ENCODE measurements around the gene BAIAP3.

Gene BAIAP3

GRCh38 chr16:1362807-1363206 is 29.4 kb downstream of the BAIAP3 start:
- in situ Hi-C loops (cut with MboI; ENCODE audit: low sequenced_read_pairs) = no loop called here

DNA sequence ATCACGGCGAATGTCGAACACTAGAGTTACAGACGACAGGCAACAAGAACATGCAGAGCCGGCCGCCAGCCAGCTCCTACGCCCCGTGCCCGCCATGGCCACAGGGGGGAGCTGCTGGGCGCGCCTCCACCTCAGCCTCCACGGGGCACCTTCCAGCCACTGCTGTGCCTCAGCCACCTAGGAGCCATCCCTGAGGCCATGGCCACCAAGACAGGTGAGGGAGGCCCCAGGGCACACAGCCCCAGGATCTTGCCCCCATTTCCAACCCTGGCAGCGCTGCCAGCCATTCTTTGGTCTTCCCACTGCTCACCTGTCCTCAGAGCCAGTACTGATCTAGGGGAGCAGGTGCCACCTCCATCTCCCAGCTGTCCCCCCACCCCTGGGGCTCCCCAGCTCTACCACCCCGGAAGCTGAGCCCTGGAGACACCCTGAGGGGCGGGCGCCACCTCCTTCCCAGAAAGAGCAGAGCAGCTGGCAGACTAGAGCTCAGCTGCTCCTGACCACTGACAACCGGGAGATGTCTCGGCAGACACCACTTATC is 30.1 kb downstream of the BAIAP3 start:
- in situ Hi-C loops (cut with MboI; ENCODE audit: low sequenced_read_pairs) = no loop called here

DNA sequence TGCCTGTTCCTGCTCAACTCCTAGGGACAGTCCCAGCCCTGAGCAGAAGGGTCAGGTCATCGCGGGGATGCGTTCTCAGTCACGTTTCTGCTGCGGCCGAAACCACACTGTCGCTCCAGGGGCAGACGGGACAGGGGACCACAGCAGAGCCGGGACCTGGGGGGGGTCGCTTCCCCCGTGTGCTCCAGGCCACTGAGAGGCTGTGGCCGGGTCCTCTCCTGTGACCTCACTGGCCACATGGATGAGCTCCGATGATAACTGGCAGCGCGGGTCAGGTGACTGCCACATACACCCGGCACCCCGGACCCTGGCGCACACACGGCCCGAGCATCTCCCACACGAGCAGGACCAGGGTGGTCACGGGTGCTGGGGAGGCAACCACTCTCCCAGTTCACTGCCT is 31.1 kb downstream of the BAIAP3 start:
- in situ Hi-C loops (cut with MboI; ENCODE audit: low sequenced_read_pairs) = no loop called here

DNA sequence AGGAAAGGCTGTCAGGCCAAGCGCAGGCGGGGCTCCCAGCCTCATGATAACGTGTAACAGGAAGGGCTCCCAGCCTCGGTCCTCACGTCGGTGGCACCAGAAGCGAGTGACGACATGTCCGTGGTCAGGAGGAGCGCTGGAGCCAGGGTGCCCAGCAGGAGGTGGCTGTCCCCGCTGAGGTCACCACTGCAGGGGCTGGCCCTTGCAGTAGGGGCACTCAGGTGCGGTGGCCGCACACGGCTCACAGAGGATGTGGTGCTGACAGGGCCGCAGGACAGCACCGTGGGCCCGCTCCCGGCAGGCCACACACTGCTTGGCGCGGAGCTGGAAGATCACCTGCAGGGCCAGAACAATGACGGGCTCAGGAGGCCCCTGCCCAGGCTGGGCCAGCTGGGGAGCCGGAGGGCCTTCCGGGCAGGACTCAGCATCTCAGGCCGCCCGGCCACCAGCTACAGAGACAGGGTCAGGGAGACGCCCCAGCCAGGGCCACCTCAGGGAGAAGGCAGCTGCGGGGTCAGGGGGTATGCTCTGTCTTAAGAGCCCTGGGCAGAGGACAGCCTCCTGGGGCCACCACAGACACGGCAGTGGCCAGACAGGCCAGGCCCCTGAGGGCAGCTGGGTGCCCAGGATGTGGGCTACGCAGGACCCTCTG is 32.7 kb downstream of the BAIAP3 start:
- in situ Hi-C loops (cut with MboI; ENCODE audit: low sequenced_read_pairs) = no loop called here

DNA sequence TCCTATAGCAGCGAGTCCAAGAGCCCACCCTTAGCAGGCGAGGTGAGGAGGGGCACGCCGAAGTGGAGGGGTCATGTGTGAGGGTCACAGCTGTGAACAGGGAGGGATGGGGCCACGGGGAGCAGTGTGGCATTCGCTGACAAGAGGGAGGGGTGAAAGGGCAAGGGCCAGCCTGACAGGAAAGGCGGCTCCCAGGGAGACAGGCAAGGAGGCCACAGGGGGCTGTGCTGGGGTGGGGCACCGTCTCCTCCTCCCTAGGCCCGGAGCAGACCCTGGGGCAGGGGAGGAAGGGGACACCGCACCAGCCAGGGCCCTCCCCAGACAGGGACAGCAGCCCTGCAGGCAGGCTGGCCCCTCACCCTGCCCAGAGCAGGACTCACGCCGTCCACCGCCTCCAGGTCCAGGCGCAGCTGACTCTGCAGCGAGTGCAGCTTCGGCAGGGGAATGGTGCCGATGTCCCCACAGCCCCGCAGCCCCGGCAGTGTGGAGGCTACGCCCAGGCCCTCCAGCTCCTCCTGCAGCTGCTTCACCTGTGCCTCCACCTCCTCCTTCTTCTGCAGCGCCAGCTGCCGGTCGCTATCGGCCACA is 33.4 kb downstream of the BAIAP3 start:
- in situ Hi-C loops (cut with MboI; ENCODE audit: low sequenced_read_pairs) = no loop called here

DNA sequence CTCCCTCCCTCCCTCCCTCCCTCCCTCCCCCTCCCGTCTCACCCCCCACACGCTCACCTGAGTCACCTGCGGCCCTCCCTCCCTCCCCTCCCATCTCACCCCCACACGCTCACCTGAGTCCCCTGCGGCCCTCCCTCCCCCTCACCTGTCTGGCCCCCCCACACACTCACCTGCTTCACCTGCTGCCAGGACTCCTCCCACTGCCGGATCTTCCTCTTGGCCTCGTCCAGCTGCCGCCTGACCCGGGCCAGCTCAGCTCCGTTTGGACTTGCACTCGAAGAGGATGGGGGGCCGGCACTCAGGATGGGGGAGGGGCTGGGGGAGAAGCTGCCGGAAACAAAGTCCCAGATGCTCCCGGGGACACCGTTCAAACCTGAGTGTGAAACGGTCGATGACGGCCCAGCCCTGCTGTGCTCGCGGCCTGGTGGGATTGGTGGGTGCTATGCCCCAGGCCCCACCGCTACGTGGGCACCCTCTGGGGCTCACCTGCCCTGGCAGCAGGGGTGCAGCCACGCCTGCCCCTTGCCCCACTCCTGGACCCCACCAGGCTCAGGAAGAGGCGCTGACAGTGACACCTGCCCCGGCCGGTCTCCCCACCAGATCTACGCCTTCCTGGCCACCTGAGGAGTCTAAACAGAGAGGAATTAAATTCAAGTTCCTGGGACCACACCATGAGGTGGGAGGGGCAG is 34.2 kb downstream of the BAIAP3 start:
- in situ Hi-C loops (cut with MboI; ENCODE audit: low sequenced_read_pairs) = no loop called here

DNA sequence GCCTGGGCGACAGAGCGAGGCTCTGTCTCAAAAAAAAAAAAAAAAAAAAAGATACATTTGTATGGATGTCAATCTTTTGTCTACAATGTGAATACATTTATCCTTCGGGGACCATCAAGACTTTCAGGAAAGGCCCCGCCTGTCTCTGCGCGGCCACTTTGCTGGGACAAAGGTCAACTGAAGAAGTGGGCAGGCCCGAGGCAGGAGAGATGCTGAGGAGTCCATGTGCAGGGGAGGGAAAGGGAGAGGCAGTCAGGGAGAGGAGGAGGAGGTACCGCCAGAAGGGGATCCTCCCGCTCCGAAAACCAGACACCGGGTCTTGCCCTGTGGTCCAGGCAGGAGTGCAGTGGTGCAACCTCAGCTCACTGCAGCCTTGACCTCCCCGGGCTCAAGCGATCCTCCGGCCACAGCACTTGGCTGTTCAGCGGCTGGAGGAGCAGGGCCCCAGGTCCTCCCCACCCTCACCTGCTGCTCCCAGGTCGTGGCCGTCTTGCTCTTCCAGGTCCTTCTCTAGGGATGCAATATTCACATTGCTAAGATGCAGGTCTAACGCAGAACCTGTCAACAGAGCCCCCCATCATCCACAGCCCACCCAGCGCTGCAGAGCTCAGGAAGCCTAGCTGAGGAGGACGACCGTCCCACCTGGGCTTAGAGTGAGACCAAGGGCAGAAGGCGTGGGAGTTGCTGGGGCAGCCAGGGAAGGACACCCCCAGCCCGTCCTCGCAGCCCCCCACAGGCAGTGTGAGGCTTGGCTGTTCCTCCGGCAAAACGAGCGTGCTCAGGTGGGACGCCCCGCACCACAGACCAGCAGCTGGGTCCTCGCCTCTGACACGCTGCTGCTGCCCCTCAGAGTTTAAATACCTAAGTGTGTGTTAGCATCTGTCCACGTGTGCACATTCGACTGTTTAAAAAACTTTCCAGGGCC is 37.9 kb downstream of the BAIAP3 start:
- in situ Hi-C loops (cut with MboI; ENCODE audit: low sequenced_read_pairs) = no loop called here

- in situ Hi-C loops (cut with MboI; ENCODE audit: low sequenced_read_pairs) = no loop called here
Observed at GRCh38 chr16:1372292-1372950, 39.0 kb downstream of the BAIAP3 start.

GRCh38 chr16:1374418-1375297 is 41.2 kb downstream of the BAIAP3 start:
- in situ Hi-C loops (cut with MboI; ENCODE audit: low sequenced_read_pairs) = no loop called here

DNA sequence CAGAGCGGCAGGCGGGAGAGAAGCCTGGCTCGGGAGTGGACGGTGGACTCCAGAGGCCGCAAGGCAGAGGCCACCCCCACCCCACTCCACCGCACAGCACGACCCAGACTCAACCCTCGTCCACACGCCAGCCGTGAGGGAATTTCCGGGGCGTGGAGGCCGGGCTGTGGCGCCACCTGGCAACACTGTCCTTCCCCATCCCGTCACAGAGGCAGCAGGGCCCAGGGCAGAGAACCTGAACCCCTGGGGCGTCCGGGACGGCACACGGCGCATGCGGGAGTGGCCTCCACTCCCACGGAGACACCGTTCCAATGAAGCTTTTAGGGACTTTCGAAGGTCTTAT is 41.8 kb downstream of the BAIAP3 start:
- in situ Hi-C loops (cut with MboI; ENCODE audit: low sequenced_read_pairs) = no loop called here

GRCh38 chr16:1375741-1376410 is 42.4 kb downstream of the BAIAP3 start:
- in situ Hi-C loops (cut with MboI; ENCODE audit: low sequenced_read_pairs) = no loop called here

- in situ Hi-C loops (cut with MboI; ENCODE audit: low sequenced_read_pairs) = no loop called here
Observed at GRCh38 chr16:1377406-1378010, 44.1 kb downstream of the BAIAP3 start.

DNA sequence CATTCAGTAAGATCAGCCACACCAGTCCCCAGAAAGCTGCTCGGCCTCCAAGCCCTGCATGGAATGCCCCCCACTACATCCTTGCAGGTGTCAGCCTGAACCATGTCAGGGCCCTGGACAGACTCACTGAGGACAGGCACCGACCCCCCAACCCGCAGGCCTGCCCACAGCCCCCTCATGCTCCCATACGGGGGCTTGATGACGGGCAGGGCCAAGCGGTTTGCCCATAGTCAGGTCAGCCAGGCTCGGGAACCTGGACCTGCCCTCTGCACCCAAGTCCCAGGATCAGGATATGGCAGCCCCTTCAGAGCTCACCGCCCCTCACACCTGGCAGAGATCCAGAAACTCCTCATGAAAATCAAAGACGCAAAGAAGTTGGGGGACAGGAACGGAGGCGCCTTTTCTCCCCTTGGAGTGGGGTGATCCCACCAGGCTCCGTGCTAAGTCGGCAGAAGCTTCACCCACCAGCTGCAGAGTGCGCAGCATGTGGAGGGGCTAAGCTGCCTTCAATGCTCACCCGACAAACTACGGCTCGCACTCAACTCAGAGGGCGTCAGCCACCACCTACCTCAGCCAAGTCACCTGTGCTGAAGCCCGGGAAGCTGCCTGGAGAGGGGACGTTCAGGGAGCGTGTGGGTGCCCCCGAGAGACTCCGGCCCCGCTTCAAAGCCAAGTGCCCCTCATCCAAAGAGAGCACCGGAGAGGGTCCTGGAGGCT is 44.8 kb downstream of the BAIAP3 start:
- in situ Hi-C loops (cut with MboI; ENCODE audit: low sequenced_read_pairs) = no loop called here

DNA sequence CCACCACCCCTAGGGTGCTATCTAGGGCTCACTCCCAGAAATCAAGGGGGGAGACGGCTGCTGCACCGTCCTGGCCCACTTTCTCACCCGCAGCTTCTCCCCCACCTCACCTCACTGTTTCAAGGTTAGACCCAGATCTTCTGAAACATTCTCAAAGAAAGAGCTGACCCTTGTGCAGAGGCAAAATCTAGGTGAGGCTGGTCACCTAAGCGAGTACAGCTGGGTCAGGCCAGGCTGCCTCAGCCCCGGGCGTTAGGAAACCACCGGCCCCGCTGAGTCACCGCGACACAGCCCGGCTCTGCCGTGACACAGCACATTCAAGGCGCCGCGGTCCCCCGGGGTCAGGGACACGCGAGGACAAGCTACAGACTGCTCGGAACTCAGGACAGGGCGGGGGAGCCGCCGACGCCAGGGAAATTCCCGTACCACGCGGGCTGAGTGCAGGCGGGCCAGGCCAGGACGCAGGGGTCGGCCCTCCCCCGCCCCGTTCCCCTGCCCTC is 45.4 kb downstream of the BAIAP3 start:
- in situ Hi-C loops (cut with MboI; ENCODE audit: low sequenced_read_pairs) = no loop called here

DNA sequence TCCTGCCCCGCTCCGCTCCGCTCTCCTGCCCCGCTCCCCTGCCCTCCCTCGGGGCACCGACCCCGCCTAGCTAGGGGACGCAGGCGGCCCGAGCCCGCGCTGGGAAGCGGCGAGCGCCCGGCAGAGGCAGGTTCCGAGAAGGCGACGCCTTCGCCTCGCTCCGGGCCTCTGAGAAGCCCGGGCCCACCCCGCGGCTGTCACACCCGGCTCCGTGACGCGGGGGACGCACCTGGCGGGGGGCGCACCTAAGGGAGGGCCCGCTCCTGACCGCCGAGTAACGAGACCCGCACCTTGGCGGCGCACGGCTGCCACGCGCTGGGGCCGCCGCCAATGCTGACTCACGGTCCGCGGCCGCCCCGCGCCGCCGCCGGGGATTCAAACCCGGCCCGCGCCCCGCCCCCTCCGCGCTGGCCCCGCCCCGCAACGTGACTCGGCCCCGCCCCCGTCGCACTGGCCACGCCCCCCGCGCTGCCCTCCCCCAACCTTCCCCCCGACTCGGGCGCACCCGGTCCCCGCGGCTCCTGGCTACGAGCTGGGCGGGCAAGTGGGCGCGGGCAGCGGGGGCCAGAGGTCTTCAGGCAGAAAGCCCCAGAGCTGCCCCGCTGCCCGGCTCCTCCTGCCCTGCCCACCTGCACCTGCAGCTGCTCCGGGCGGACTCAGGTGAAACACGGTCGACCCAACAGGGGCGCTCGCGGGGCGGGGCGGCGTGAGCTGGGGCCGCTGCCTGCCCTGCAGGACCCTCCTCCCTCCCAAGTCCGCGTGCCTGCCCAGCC is 46.0 kb downstream of the BAIAP3 start:
- in situ Hi-C loops (cut with MboI; ENCODE audit: low sequenced_read_pairs) = no loop called here

- in situ Hi-C loops (cut with MboI; ENCODE audit: low sequenced_read_pairs) = no loop called here
Observed at GRCh38 chr16:1380195-1380594, 46.8 kb downstream of the BAIAP3 start.

Measured in HL-60/S4 treated with phorbol 12-myristate 13-acetate at 8.2 ng/mL for 4 days and 3 days (cell line).